Caco-2 (cell line): ENCODE data around the gene ANKRD7. TPM values are rescaled to one million over a fixed set of nuclear protein-coding genes. Genes with fewer than 3 reads are reported as not detected.

Experiments used
- BruUV-seq: library from RNA; stranded (reverse); fragments of 400-500 nt; replicated peaks from 2 replicates; lab custom pipeline; 2021; lab: Mats Ljungman, UMichigan
- CTCF ChIA-PET: fragments of 300-600 bp; sonication (Branson Sonifier 250); formaldehyde crosslinking; loops from one replicate; lab custom pipeline; 2022; ENCODE audit warnings: antibody characterized with exemption; lab: Charles Lee
- POLR2A ChIA-PET: fragments of 300-600 bp; sonication (Branson Sonifier 250); formaldehyde crosslinking; loops from one replicate; lab custom pipeline; 2022; ENCODE audit warnings: antibody characterized with exemption; lab: Charles Lee
- DNase-seq, 2 experiments: peaks; one replicate each; pipeline versions ENCODE4 v3.0.0 to v3.0.0-alpha.2; 2020 to 2022
- H3K27me3 ChIP-seq: replicated peaks from 2 replicates; pipeline ENCODE4 v1.6.0; 2011; ENCODE audit warnings: low read length; ENCODE audit not compliant: control insufficient read depth, insufficient read depth
- H3K36me3 ChIP-seq: 2 replicates; pipeline ENCODE4 v1.5.1; 2011; ENCODE audit warnings: low read length; ENCODE audit not compliant: control insufficient read depth, insufficient read depth
- H3K4me1 ChIP-seq: fragments of 250-450 bp; sonication (Bioruptor Pico); 2 replicates; pipeline ENCODE4 v1.5.1; 2020; ENCODE audit warnings: mild to moderate bottlenecking
- H3K4me3 ChIP-seq: 2 replicates; pipeline ENCODE4 v1.5.1; 2011; ENCODE audit warnings: low read depth, mild to moderate bottlenecking, control low read depth, low read length
- H3K9me3 ChIP-seq: fragments of 250-450 bp; sonication (Bioruptor Pico); 2 replicates; pipeline ENCODE4 v1.5.1; 2020; ENCODE audit warnings: mild to moderate bottlenecking, moderate library complexity
- H3K27ac Mint-ChIP-seq: one replicate; pipeline ENCODE4 v1.8.0; 2022; ENCODE audit warnings: mixed read lengths; ENCODE audit not compliant: unreplicated experiment
- H3K27me3 Mint-ChIP-seq: one replicate; pipeline ENCODE4 v1.8.0; 2022; ENCODE audit warnings: mixed read lengths; ENCODE audit not compliant: insufficient read depth, unreplicated experiment
- H3K36me3 Mint-ChIP-seq: one replicate; pipeline ENCODE4 v1.8.0; 2022; ENCODE audit warnings: mild to moderate bottlenecking, mixed read lengths; ENCODE audit not compliant: insufficient read depth, unreplicated experiment
- H3K4me1 Mint-ChIP-seq: one replicate; pipeline ENCODE4 v1.8.0; 2022; ENCODE audit warnings: low read depth, mixed read lengths; ENCODE audit not compliant: unreplicated experiment
- H3K4me3 Mint-ChIP-seq: one replicate; pipeline ENCODE4 v1.8.0; 2022; ENCODE audit warnings: mild to moderate bottlenecking, moderate library complexity, mixed read lengths; ENCODE audit not compliant: unreplicated experiment
- H3K9me3 Mint-ChIP-seq: one replicate; pipeline ENCODE4 v1.8.0; 2022; ENCODE audit warnings: mixed read lengths; ENCODE audit not compliant: unreplicated experiment
- CTCF ChIP-seq, 2 experiments: fragments of 200-600 bp in 1 of 2; IDR thresholded peaks; 1 replicate in 1 of 2; 2 replicates in 1 of 2; pipeline versions ENCODE4 v1.5.1 to v1.8.0; 2011 to 2022; ENCODE audit warnings: antibody characterized with exemption in 1 of 2, control low read depth in 1 of 2, inconsistent platforms in 1 of 2, low read depth in 1 of 2, low read length in 1 of 2, mild to moderate bottlenecking in 1 of 2, moderate library complexity in 1 of 2; ENCODE audit not compliant: insufficient read depth in 1 of 2, severe bottlenecking in 1 of 2, unreplicated experiment in 1 of 2
- intact Hi-C: fragments of 100-400 bp; cut with micrococcal nuclease; formaldehyde crosslinking; loops from one replicate; pipeline ENCODE4 v1.10.0; 2022; ENCODE audit not compliant: unreplicated experiment
- total RNA-seq: library from RNA; stranded (reverse); gene quantifications from 2 replicates; pipeline ENCODE4 v1.2.3, GENCODE V29; 2022

Gene ANKRD7
- total RNA-seq, 1 experiment from 2014 or later = not detected

DNA sequence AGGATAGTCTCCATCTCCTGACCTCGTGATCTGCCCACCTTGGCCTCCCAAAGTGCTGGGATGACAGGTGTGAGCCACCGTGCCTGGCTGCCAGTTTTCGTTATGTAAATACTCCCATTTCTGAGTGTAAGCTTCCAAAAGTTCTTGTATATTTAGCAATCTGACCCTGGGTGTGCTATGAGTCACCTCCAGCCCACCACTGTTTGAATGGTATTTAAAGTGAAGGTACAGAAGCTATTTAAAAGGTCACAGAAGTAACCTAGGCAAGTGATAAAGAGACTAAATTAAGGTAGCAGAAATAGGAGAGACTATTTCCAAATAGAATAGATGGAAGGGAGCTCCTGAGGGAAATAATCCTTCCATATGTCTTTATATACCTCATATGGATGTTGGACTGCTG is 3.9 kb upstream of the ANKRD7 start:
- POLR2A ChIA-PET = no interaction called here
- no peaks in the 10 kb centered on the region for H3K9me3 ChIP-seq
- CTCF ChIA-PET = no interaction called here
- peaks cover 5% of the 10 kb centered on the region for H3K27me3 Mint-ChIP-seq
- H3K36me3 ChIP-seq = no peaks in the 10 kb centered on the region
- H3K27ac Mint-ChIP-seq = no peak overlapping the region
- no peak overlapping the region for H3K4me3 Mint-ChIP-seq
- no peaks in the 10 kb centered on the region for H3K4me1 ChIP-seq
- no peaks in the 10 kb centered on the region for H3K27me3 ChIP-seq
- BruUV-seq = no TSS peak
- no peaks in the 10 kb centered on the region for H3K9me3 Mint-ChIP-seq
- no peaks in the 10 kb centered on the region for H3K4me1 Mint-ChIP-seq
- no peak overlapping the region for H3K4me3 ChIP-seq
- no peak for DNase-seq
- intact Hi-C loops = no loop called here
- TF ChIP-seq CTCF (IDR thresholded peaks at IDR 0.05; ENCODE audit: insufficient read depth in 1 of 2, low read depth in 1 of 2, low read length in 1 of 2, severe bottlenecking in 1 of 2, unreplicated experiment in 1 of 2) = no peak
- H3K36me3 Mint-ChIP-seq = no peaks in the 10 kb centered on the region

DNA sequence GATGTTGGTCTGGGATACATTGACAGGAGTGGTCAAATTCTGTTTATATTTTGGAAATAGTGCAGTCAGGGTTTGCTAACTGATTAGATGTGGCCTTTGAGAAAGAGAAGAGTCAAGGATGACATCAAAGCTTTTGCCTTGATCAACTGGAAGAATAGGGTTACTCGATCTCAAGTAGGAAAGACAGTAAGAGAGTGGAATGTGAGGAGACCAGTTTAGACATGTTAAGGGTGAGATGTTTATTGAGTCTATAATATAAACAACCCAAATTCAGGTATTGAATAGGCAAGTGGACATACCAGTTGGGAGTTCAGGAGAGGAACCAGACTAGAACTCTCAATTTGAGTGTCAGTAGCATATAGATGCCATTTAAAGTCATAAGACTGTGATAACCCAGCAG is 1.9 kb upstream of the ANKRD7 start:
- no peaks in the 10 kb centered on the region for H3K4me1 ChIP-seq
- Mint-ChIP-seq H3K4me1 (no peaks in the 10 kb centered on the region), H3K4me3 (no peak overlapping the region), H3K27me3 (peaks cover 2% of the 10 kb centered on the region), H3K27ac (no peak overlapping the region), H3K9me3 (no peaks in the 10 kb centered on the region), H3K36me3 (no peaks in the 10 kb centered on the region)
- CTCF ChIA-PET = no interaction called here
- no TSS peak for BruUV-seq
- no peak overlapping the region for H3K4me3 ChIP-seq
- no peak for TF ChIP-seq CTCF (IDR thresholded peaks at IDR 0.05; ENCODE audit: insufficient read depth in 1 of 2, low read depth in 1 of 2, low read length in 1 of 2, severe bottlenecking in 1 of 2, unreplicated experiment in 1 of 2)
- intact Hi-C loops = no loop called here
- H3K9me3 ChIP-seq = no peaks in the 10 kb centered on the region
- no peak for DNase-seq
- POLR2A ChIA-PET = no interaction called here
- H3K36me3 ChIP-seq = no peaks in the 10 kb centered on the region
- no peaks in the 10 kb centered on the region for H3K27me3 ChIP-seq

- no peak overlapping the region for H3K27ac Mint-ChIP-seq
- peaks cover 4% of the 10 kb centered on the region for H3K27me3 Mint-ChIP-seq
- no peak overlapping the region for H3K4me3 Mint-ChIP-seq
- no peaks in the 10 kb centered on the region for H3K4me1 Mint-ChIP-seq
- intact Hi-C loops = no loop called here
- no peaks in the 10 kb centered on the region for H3K4me1 ChIP-seq
- CTCF ChIA-PET = no interaction called here
- H3K36me3 ChIP-seq = no peaks in the 10 kb centered on the region
- POLR2A ChIA-PET = no interaction called here
- no peaks in the 10 kb centered on the region for H3K9me3 Mint-ChIP-seq
- no TSS peak for BruUV-seq
- no peak overlapping the region for H3K4me3 ChIP-seq
- no peaks in the 10 kb centered on the region for H3K9me3 ChIP-seq
- H3K36me3 Mint-ChIP-seq = no peaks in the 10 kb centered on the region
- no peak for DNase-seq
- TF ChIP-seq CTCF (IDR thresholded peaks at IDR 0.05; ENCODE audit: insufficient read depth in 1 of 2, low read depth in 1 of 2, low read length in 1 of 2, severe bottlenecking in 1 of 2, unreplicated experiment in 1 of 2) = no peak
- no peaks in the 10 kb centered on the region for H3K27me3 ChIP-seq
Observed at GRCh38 chr7:118232837-118233236, 8.3 kb downstream of the ANKRD7 start.
